Esophagus muscularis mucosa (tissue), 4 donors: ENCODE results near the gene ZNF683.

Experiments
- EP300 ChIP-seq: sonication (generic); formaldehyde crosslinking; IDR thresholded peaks from one replicate; pipeline ENCODE4 v1.6.1; 2017; ENCODE audit warnings: antibody characterized with exemption
- POLR2A ChIP-seq: fragments of 450-650 bp; IDR thresholded peaks from one replicate; pipeline ENCODE4 v1.6.1; 2017; ENCODE audit warnings: antibody characterized with exemption, moderate library complexity, mild to moderate bottlenecking, low read depth
- POLR2AphosphoS5 ChIP-seq, 2 donors: sonication (generic); formaldehyde crosslinking; IDR thresholded peaks; one replicate each; pipeline ENCODE4 v1.6.1; 2017; ENCODE audit warnings: antibody characterized with exemption in 2 of 2
- TF ChIP-seq, protein P1 (sequence below), 3 experiments: fragments of 200-600 bp in 2 of 3; fragments of 450-650 bp in 1 of 3; sonication (generic) in 2 of 3; IDR thresholded peaks; one replicate each; pipeline ENCODE4 v1.5.1; 2017 to 2019; ENCODE audit warnings: antibody characterized with exemption in 3 of 3, mild to moderate bottlenecking in 2 of 3, moderate library complexity in 1 of 3

DNA sequence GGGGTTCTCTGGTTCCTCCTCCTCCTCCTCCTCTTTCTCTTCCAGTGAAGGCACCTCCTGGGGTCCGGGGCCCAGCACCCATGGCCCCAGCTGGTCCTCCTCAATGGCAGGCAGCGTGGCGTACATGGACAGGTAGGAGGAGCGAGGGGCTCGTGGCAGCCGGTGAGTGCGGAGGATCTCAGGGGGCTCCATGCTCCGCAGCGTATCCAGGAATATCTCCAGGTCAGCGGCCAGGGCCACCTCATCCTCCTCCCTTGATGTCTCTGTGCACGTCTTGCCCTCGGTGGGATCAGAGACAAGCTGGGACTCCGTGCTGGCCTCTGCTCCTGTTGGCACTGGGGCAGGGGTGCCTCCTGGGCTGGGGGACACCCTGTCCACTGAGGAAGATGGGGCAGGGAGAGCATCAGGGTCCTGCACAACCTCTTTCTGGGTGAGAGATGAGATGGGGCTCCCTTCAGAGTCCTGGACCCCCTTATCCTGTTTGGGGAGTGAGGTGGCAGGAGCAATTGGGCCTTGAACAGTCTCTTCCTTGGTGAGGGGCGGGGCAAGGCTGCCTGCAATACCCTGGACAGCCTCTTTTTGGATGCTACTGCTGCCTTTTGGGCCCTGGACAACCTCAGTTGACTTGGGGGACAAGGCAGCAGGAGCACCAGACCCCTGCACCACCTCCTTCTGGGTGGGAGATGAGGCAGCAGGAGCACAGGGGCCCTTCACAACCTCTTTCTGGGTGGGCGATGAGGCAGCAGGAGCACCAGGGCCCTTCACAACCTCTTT is 28.2 kb downstream of the ZNF683 start:
- TF ChIP-seq, protein P1, sequence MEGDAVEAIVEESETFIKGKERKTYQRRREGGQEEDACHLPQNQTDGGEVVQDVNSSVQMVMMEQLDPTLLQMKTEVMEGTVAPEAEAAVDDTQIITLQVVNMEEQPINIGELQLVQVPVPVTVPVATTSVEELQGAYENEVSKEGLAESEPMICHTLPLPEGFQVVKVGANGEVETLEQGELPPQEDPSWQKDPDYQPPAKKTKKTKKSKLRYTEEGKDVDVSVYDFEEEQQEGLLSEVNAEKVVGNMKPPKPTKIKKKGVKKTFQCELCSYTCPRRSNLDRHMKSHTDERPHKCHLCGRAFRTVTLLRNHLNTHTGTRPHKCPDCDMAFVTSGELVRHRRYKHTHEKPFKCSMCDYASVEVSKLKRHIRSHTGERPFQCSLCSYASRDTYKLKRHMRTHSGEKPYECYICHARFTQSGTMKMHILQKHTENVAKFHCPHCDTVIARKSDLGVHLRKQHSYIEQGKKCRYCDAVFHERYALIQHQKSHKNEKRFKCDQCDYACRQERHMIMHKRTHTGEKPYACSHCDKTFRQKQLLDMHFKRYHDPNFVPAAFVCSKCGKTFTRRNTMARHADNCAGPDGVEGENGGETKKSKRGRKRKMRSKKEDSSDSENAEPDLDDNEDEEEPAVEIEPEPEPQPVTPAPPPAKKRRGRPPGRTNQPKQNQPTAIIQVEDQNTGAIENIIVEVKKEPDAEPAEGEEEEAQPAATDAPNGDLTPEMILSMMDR (IDR thresholded peaks at IDR 0.05) = no peak
- TF ChIP-seq POLR2A = no peak
- TF ChIP-seq POLR2AphosphoS5 (IDR thresholded peaks at IDR 0.05) = no peak
- no peak for TF ChIP-seq EP300
